H9 (cell line): ENCODE results near the gene NAXD. TPM values are rescaled to one million over a fixed set of nuclear protein-coding genes. Genes with fewer than 3 reads are reported as not detected.

Experiments used
- DNase-seq: peaks from one replicate; pipeline ENCODE4 v3.0.0-alpha.2; 2017
- H2AFZ ChIP-seq: one replicate; pipeline ENCODE4 v1.6.1; 2013; ENCODE audit warnings: mild to moderate bottlenecking, low read length, control low read depth, moderate library complexity
- H2AK5ac ChIP-seq: 2 replicates; pipeline ENCODE4 v1.6.1; 2013; ENCODE audit warnings: low read length, control low read depth, mixed read lengths; ENCODE audit not compliant: insufficient read length
- H2BK120ac ChIP-seq: one replicate; pipeline ENCODE4 v1.6.1; 2013; ENCODE audit warnings: low read depth, mild to moderate bottlenecking, low read length, control low read depth, inconsistent platforms; ENCODE audit not compliant: poor library complexity, severe bottlenecking
- H2BK12ac ChIP-seq: 2 replicates; pipeline ENCODE4 v1.6.1; 2013; ENCODE audit warnings: low read length, control low read depth, mixed read lengths, low read depth; ENCODE audit not compliant: insufficient read length
- H2BK15ac ChIP-seq: 2 replicates; pipeline ENCODE4 v1.6.1; 2013; ENCODE audit warnings: low read depth, low read length, control low read depth
- H2BK20ac ChIP-seq: one replicate; pipeline ENCODE4 v1.6.1; 2013; ENCODE audit warnings: low read depth, mild to moderate bottlenecking, low read length, control low read depth, inconsistent platforms; ENCODE audit not compliant: poor library complexity, severe bottlenecking
- H2BK5ac ChIP-seq: 2 replicates; pipeline ENCODE4 v1.6.1; 2013; ENCODE audit warnings: low read length, control low read depth, mixed read lengths; ENCODE audit not compliant: insufficient read length
- H3K14ac ChIP-seq: 2 replicates; pipeline ENCODE4 v1.6.1; 2013; ENCODE audit warnings: low read length, control low read depth; ENCODE audit not compliant: insufficient read depth
- H3K18ac ChIP-seq: 2 replicates; pipeline ENCODE4 v1.6.1; 2013; ENCODE audit warnings: low read depth, mild to moderate bottlenecking, mixed read lengths, low read length, control low read depth; ENCODE audit not compliant: insufficient read length
- H3K23ac ChIP-seq: 2 replicates; pipeline ENCODE4 v1.6.1; 2013; ENCODE audit warnings: low read length, control low read depth, mixed read lengths, low read depth; ENCODE audit not compliant: insufficient read length
- H3K23me2 ChIP-seq: 2 replicates; pipeline ENCODE4 v1.6.1; 2013; ENCODE audit warnings: low read depth, mild to moderate bottlenecking, mixed read lengths, low read length, control low read depth; ENCODE audit not compliant: insufficient read length, poor library complexity, severe bottlenecking
- H3K27ac ChIP-seq: 2 replicates; pipeline ENCODE4 v1.5.1; 2013; ENCODE audit warnings: low read length, control low read depth, mixed read lengths, low read depth; ENCODE audit not compliant: insufficient read length
- H3K27me3 ChIP-seq: 2 replicates; pipeline ENCODE4 v1.6.1; 2013; ENCODE audit warnings: low read length, control low read depth, inconsistent platforms; ENCODE audit not compliant: insufficient read depth
- H3K4ac ChIP-seq: 2 replicates; pipeline ENCODE4 v1.6.1; 2013; ENCODE audit warnings: low read depth, mild to moderate bottlenecking, control low read depth, inconsistent platforms, low read length, moderate library complexity
- H3K4me1 ChIP-seq: 2 replicates; pipeline ENCODE4 v1.6.1; 2013; ENCODE audit warnings: low read length, control low read depth, inconsistent platforms; ENCODE audit not compliant: insufficient read depth
- H3K4me2 ChIP-seq: 2 replicates; pipeline ENCODE4 v1.6.1; 2013; ENCODE audit warnings: low read length, control low read depth, mixed read lengths; ENCODE audit not compliant: insufficient read length, insufficient read depth
- H3K56ac ChIP-seq: 2 replicates; pipeline ENCODE4 v1.6.1; 2013; ENCODE audit warnings: low read depth, mild to moderate bottlenecking, mixed read lengths, low read length, control low read depth; ENCODE audit not compliant: insufficient read length
- H3K79me1 ChIP-seq: 2 replicates; pipeline ENCODE4 v1.6.1; 2013; ENCODE audit warnings: low read depth, mild to moderate bottlenecking, moderate library complexity, low read length, control low read depth, inconsistent platforms; ENCODE audit not compliant: insufficient read depth, poor library complexity, severe bottlenecking
- H3K79me2 ChIP-seq: 2 replicates; pipeline ENCODE4 v1.6.1; 2013; ENCODE audit warnings: low read length, control low read depth, inconsistent platforms; ENCODE audit not compliant: insufficient read depth
- H3K9ac ChIP-seq: 2 replicates; pipeline ENCODE4 v1.6.1; 2013; ENCODE audit warnings: low read length, control low read depth, mixed read lengths; ENCODE audit not compliant: insufficient read length; ENCODE audit errors: extremely low read depth
- H3K9me3 ChIP-seq: one replicate; pipeline ENCODE4 v1.6.1; 2013; ENCODE audit warnings: low read depth, low read length, inconsistent platforms; ENCODE audit not compliant: control insufficient read depth
- H3T11ph ChIP-seq: one replicate; pipeline ENCODE4 v1.6.1; 2013; ENCODE audit warnings: mild to moderate bottlenecking, low read length, control low read depth, inconsistent platforms
- H4K20me1 ChIP-seq: one replicate; pipeline ENCODE4 v1.6.1; 2013; ENCODE audit not compliant: control insufficient read depth, insufficient read length, insufficient read depth
- H4K5ac ChIP-seq: 2 replicates; pipeline ENCODE4 v1.6.1; 2013; ENCODE audit warnings: low read depth, mild to moderate bottlenecking, mixed read lengths, low read length, control low read depth; ENCODE audit not compliant: insufficient read length
- H4K8ac ChIP-seq: replicated peaks from 2 replicates; pipeline ENCODE4 v1.6.1; 2013; ENCODE audit warnings: low read length, control low read depth, mixed read lengths, low read depth; ENCODE audit not compliant: insufficient read length
- H4K91ac ChIP-seq: 2 replicates; pipeline ENCODE4 v1.6.1; 2013; ENCODE audit warnings: low read depth, mild to moderate bottlenecking, moderate library complexity, mixed read lengths, low read length, control low read depth; ENCODE audit not compliant: insufficient read length
- H3K27ac Mint-ChIP-seq, 3 experiments: 2 replicates in 2 of 3; 3 replicates in 1 of 3; pipeline ENCODE4 v1.8.0; 2020 to 2021; ENCODE audit warnings: mixed read lengths in 3 of 3, mild to moderate bottlenecking in 1 of 3, moderate library complexity in 1 of 3
- H3K27me3 Mint-ChIP-seq: 2 replicates; pipeline ENCODE4 v1.8.0; 2021; ENCODE audit warnings: low read depth, mild to moderate bottlenecking, moderate library complexity, mixed read lengths
- H3K36me3 Mint-ChIP-seq, 3 experiments: 2 replicates in 2 of 3; 3 replicates in 1 of 3; pipeline ENCODE4 v1.8.0; 2020 to 2021; ENCODE audit warnings: low read depth in 3 of 3, mixed read lengths in 3 of 3; ENCODE audit not compliant: insufficient read depth in 1 of 3
- H3K4me1 Mint-ChIP-seq, 2 experiments: 2 replicates each; pipeline ENCODE4 v1.8.0; 2020; ENCODE audit warnings: mixed read lengths in 2 of 2
- H3K4me3 Mint-ChIP-seq, 2 experiments: 2 replicates in 1 of 2; 3 replicates in 1 of 2; pipeline ENCODE4 v1.8.0; 2020 to 2021; ENCODE audit warnings: mild to moderate bottlenecking in 2 of 2, mixed read lengths in 2 of 2, moderate library complexity in 1 of 2
- H3K9me3 Mint-ChIP-seq, 2 experiments: 2 replicates in 1 of 2; 3 replicates in 1 of 2; pipeline ENCODE4 v1.8.0; 2020; ENCODE audit warnings: mild to moderate bottlenecking in 2 of 2, mixed read lengths in 2 of 2, moderate library complexity in 1 of 2
- WGBS: extraction: QIAGEN DNeasy Blood & Tissue Kit; methylation state at CpG from one replicate; pipeline ENCODE4 v1.1.7; 2013; ENCODE audit warnings: missing lambda C conversion rate, low lambda C conversion rate, mixed read lengths; ENCODE audit not compliant: insufficient read length; ENCODE audit errors: extremely low coverage; 5-methylcytosine and 5-hydroxymethylcytosine counted together
- total RNA-seq: library from RNA; stranded (reverse); gene quantifications from 2 replicates; pipeline ENCODE4 v1.2.1, GENCODE V29; 2021
- TF ChIP-seq, protein P1 (sequence below): fragments of 200-600 bp; sonication (generic); conservative IDR thresholded peaks from 3 replicates; pipeline ENCODE4 v1.8.0; 2021; ENCODE audit warnings: antibody characterized with exemption, mild to moderate bottlenecking

The NAXD gene
- total RNA-seq, 1 experiment from 2014 or later: 25.5 TPM

- Histone ChIP-seq H4K91ac (no peak overlapping the region), H3K23ac (no peak overlapping the region), H3K4me1 (peaks cover 2% of the 10 kb centered on the region), H2BK5ac (no peak overlapping the region), H2BK20ac (no peak overlapping the region), H2BK15ac (no peak overlapping the region), H3K4ac (no peak overlapping the region), H3K79me2 (no peaks in the 10 kb centered on the region), H3K9me3 (no peaks in the 10 kb centered on the region), H4K5ac (no peak overlapping the region), H3K27ac (no peak overlapping the region), H3K27me3 (no peaks in the 10 kb centered on the region), H4K20me1 (peaks cover 2% of the 10 kb centered on the region), H3T11ph (no peak overlapping the region), H3K56ac (no peak overlapping the region), H2BK12ac (no peak overlapping the region), H4K8ac (no peak overlapping the region), H2BK120ac (no peak overlapping the region), H3K23me2 (no peaks in the 10 kb centered on the region), H3K4me2 (no peak overlapping the region), H3K9ac (no peak overlapping the region), H3K18ac (no peak overlapping the region), H3K14ac (no peak overlapping the region), H2AFZ (no peak overlapping the region), H2AK5ac (no peak overlapping the region), H3K79me1 (no peaks in the 10 kb centered on the region)
- DNase-seq: peak; percentile 93
- Mint-ChIP-seq H3K27ac (no peak overlapping the region; a peak in 1 of 7 replicates), H3K4me1 (peaks cover 7 to 15% of the 10 kb centered on the region in 2 experiments), H3K36me3 (peaks cover 5 to 40% (median 35%) of the 10 kb centered on the region in 3 experiments; a peak in 6 of 7 replicates), H3K4me3 (no peak overlapping the region; a peak in 1 of 5 replicates), H3K27me3 (no peaks in the 10 kb centered on the region; the same call in 1 of the 2 replicates), H3K9me3 (no peaks in the 10 kb centered on the region)
- TF ChIP-seq, protein P1, sequence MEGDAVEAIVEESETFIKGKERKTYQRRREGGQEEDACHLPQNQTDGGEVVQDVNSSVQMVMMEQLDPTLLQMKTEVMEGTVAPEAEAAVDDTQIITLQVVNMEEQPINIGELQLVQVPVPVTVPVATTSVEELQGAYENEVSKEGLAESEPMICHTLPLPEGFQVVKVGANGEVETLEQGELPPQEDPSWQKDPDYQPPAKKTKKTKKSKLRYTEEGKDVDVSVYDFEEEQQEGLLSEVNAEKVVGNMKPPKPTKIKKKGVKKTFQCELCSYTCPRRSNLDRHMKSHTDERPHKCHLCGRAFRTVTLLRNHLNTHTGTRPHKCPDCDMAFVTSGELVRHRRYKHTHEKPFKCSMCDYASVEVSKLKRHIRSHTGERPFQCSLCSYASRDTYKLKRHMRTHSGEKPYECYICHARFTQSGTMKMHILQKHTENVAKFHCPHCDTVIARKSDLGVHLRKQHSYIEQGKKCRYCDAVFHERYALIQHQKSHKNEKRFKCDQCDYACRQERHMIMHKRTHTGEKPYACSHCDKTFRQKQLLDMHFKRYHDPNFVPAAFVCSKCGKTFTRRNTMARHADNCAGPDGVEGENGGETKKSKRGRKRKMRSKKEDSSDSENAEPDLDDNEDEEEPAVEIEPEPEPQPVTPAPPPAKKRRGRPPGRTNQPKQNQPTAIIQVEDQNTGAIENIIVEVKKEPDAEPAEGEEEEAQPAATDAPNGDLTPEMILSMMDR: peak; percentile 72
- WGBS: no CpG with 5 or more reads among the region's 28 CpGs
These were observed 29.7 kb downstream of the NAXD start for GRCh38 chr13:110644892-110645521.
